NCI-H1105 treated with DMSO at 0.1 percent for 48 hours (cell line): ENCODE results near the gene KRT78.

Experiments used
- DNase-seq: peaks from one replicate; lab custom pipeline; 2025; lab: John Stamatoyannopoulos, UW

Gene KRT78

DNA sequence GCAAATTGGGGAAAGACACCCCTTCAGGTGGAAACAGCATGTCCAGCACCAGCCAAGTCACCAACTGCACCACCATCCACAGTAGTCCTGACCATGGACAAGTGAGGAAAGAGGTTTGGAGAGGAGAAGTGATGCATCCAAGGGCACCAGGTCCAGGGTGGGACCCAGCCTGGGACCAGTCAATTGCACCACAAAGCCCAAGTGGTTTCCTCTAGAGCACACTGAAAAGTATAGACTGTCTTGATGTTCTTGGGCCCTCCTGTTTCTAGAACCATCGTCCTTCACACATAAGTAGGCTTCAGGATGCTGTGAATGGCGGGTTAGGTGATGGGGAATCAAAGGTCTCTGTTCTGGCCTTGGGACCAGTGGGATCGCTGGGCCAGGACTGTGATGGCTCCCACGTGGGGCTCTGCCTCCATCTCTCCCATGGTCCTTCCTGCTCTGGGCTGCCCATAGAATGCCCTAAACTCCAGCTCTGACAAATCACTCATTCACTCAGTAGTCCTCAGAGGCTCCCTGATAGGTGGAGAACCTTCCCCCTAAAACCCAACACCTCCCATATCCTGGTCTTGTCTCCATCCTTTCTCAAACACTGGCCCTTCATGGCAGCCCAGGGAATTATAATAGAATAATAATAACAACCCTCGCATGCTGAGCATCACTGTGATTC lies 23.9 kb downstream of the KRT78 start:
- DNase-seq, result no peak

DNA sequence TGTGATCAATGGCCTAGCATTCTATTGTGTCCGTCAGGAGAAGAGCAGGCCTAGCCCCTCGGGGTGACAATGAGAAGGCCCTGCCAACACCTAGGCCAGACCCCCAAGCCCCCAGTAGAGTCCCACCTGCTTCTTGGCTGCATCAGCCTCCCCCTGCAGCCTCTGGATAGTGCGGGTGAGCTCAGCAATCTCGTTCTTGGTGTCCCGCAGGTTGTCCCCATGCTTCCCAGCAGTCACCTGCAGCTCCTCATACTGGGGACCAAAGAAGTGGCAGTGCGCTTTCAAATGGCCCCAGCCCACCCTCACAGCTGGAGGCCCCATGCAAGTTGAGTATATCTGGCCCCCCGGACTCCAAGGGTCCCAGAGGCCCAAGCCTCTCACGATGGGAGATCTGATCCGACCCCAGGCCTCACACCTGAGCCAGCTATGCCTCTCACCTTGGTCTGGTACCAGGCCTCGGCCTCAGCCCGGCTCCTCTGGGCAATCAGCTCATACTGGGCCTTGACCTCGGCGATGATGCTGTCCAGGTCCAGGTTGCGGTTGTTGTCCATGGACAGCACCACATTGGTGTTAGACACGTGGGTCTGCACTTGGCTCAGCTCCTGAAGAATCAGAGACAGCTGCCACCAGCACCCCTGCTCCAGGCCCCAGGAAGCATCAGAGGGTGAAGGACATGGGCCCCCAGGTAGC lies 24.9 kb downstream of the KRT78 start:
- DNase-seq, result no peak

DNA sequence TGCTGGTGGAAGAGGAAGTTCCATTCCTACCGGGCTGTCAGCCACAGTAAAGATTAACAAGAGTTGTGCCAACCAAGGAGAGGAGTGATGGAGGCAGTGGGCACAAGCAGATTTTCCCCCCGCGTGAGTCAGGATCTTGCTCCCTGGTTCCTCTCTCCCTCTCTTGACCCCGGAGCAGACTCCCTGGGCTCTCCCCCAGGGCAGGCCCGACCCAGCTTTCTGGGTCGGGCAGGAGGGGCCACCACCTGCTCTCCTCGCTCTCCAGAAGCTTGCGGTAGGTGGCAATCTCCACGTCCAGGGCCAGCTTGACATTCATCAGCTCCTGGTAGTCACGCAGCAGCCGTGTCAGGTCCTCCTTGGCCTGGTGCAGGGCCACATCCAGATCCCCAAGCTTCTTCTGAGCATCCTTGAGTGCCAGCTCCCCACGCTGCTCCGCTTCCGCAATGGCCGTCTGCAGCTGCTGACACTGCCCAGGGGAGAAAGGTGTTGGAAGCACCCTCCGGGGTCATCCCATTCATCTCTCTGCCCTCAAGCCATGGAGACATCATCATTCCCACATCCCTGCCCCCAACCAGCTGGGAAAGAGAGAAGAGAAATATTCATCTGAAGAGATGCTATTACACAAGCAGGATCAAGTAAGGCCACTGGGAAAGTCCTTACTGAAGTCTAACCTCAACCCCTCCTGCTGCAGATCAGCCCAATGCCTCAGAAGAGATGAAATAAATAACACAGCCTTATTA lies 25.9 kb downstream of the KRT78 start:
- DNase-seq, result no peak

DNA sequence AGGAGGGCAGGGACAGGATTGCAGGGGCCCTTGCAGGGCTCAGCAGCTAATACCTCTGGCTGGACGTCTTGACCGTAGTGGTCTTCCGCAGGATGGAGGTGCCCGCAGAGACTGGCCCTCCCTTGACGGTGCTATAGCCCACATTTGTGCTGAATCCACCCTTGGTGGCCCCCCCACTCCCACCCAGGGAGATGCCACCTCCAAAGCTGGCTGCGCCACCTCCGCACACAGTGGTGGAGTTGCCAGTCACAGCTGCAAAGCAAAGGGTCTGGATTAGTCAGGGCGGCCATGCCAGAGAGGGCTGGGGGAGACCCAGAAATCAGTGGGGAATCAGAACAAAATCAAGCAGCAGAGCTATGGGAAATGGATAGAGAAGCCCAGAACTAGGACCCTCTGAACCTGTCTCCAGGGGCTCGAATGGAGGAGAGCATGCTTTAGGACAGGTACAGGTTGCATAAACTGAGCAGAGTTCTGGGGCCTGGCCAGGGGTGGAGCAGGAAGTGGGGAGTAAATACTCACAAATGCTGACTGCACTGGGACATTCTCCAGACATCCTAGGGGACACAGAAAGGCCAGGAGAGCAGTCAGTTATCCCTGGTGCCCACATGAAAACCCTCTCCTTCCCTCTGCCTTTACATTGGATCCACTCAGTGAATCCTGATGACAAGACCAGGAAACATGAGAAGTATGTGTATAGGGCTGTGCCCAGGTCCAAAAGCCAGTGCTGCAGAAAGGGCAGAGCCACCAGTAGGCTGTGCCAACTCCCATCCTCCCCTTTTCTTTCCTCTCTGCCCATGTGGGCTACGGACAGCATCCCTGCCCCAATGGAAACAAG lies 26.8 kb downstream of the KRT78 start:
- no peak for DNase-seq

DNA sequence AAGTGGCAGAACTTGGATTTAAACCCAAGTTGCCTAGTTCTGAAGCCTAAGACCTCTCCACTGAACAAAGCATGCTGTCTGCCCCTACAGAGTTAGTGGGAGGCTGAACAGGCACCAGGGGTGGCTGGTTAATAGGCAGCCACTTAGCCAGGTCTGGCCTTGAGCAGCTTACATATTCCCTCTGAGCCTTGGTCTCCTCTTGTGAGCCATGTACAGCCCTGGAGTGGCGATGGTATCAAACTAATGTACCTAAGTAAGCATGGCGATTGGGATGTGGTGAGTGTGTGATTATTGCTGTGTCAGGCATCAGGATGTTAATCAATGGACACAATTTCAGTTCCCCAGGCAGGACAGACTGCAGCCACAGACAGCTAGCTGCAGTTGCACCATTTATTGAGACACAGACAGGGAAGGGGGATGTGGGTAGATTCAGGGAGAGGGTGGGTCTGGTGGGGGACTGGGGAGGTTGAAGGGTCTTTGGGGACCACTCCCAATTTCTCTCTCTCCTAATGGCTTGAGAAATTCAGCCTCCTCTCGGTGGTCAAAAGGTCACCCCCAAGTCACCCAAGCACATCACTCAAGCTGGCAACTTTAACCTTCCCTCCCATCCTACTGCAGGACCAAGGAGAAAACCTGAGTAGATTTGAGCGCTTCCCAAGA lies 27.6 kb downstream of the KRT78 start:
- DNase-seq, result no peak

DNA sequence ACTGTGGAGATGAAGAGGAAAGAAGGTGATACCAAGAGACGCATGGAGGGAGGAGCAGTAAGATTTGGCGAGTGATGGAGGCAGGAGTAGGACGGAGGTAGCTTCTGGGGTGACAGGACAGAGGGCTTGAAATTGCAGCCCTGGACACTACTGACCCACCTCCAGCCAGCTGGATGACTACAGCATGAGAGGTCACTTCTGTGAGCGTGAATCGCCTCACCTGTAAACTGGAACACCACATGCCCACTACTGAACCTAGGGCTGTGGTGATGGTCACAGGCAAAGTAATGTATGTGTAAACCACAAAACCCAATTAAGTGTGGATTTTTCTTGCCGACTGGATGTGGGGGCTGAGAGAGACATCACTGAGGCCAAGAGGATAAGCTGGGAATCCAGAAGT lies 28.3 kb downstream of the KRT78 start:
- no peak for DNase-seq

DNA sequence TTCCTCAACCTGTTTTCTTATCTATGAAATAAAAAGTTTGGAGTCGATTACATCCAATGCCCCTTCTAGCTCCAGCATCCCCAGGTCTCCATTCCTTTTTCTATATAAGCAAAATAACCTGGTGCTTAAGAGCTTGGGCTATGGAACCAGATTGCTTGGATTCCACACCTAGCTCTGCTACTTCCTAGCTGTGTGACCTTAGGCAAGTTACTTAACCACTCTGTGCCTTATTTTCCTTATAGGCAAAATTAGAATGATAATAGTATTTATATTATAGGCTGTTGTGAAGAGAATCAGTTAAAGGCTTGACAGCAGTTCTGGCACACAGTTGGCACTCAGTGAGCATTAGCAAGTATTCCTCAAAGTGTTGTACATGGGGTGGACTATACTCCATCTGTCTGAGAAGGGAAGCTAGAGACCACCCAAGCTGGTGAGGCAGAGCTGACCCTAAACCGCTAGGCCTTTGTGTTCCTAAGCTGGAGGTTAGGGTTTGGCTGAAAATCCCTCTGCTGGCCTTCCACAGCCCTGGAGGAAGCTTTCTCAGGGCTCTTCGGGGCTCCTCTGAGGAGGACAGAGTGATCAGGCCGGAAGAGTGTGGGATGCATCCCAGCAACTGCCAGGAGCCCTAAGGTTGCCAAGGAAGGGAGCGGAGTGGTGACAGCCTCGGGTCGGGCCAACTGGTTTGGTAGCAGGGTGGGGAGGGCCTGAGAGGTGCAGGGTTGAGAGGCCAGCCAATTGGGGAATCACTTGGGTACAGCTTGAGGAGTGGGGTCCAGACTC lies 28.9 kb downstream of the KRT78 start:
- no peak for DNase-seq

DNA sequence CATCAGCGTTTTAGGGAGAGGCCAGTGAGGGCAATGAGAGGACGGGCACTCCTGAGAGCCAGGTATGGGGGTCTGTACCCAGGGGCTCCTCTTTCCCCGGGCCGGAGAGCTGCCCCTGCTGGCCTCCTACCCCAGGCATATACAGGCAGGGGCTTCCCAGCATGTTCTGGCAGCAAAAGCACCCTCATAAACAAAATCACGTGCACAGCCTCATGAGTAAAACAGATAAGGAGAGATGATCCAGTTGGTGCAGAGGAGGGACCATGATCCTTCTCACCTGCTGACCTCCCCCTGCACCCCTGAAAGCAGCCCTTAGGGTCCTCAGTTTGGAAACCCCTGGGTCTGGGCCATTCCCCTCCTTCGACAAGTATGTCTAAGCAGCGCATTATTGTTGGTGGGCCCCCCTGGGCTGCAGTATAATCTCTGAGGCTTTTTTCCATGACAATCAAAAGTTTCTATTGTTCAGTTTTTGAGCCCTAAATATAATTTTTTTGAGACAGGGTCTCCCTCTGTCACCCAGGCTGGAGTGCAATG lies 29.8 kb downstream of the KRT78 start:
- no peak for DNase-seq

DNA sequence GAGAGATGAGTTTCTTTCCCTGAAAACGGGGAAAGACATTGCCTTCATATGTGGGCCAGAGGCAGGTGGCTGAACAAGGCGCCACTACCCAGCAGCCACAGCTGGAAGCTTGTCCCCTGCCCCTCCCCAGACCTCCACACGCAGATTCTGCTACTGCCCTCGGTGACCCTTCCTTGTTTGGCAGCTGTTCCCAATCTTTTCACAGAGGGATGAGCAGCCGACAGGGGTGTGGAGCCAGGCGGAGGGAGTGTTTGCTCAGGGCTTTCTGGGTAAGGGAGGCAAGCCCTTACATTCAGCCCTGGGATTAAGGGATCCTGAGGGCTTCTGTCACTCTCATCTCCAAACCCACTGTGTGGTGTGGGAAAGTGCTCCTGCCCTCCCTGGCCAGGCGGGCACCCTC lies 30.4 kb downstream of the KRT78 start:
- DNase-seq, result no peak

DNA sequence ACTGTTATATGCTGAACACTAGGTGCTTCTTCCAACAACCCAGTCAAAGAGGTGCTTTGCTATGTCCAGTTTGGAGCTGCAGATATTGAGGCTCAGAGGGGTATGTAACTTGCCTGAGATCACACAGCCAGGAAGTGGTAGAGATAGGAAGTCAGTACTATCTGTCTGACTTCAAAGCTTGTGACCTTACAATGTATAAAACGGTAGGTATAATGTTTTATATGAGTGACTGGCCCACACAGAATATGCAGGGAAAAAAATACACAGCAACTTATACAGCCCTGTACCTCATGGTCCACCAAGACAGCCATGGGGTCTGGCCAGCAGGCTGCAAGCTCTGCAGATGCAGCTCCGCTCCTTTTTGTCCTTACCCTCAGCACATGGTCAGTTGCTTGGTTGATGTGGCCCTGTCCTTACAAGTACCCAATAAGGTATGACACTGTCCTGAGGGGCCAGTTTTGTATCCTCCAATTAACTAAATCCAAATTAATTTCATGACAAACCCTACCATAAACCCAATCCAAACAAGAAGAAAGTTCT lies 31.0 kb downstream of the KRT78 start:
- DNase-seq, result no peak

DNA sequence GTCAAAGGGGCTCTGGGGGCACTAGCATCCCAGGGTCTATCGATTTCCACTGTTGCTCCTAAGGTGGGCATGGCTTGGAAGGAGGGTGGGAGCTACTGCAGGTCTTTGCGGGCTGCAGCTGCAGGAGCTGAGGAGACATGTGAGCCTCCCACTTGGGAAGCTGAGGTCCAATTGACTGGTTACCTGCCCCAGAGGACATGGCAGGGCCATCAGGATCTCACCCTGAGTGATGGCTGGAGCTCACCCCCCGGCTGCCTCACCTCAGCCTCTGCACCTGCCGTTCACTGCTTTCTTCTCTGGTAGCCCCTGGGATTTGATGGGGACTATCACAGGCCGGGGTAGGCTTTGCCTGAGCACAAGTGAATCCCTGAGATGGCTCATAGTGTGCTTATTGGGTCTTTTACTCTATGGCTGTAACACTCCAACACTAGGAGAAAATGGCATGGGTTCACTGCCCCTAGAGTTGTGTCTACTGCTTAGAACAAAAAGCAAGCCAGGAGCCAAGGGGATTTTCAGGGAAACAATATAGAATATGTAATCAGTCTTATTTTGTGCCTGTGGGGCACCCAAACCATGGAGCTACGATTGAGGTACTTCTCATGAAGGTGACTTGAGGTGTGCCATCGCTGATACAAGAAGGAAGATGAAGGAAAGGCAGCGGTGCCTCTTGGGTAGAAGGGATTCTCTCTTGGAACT lies 31.6 kb downstream of the KRT78 start:
- DNase-seq, result no peak

DNA sequence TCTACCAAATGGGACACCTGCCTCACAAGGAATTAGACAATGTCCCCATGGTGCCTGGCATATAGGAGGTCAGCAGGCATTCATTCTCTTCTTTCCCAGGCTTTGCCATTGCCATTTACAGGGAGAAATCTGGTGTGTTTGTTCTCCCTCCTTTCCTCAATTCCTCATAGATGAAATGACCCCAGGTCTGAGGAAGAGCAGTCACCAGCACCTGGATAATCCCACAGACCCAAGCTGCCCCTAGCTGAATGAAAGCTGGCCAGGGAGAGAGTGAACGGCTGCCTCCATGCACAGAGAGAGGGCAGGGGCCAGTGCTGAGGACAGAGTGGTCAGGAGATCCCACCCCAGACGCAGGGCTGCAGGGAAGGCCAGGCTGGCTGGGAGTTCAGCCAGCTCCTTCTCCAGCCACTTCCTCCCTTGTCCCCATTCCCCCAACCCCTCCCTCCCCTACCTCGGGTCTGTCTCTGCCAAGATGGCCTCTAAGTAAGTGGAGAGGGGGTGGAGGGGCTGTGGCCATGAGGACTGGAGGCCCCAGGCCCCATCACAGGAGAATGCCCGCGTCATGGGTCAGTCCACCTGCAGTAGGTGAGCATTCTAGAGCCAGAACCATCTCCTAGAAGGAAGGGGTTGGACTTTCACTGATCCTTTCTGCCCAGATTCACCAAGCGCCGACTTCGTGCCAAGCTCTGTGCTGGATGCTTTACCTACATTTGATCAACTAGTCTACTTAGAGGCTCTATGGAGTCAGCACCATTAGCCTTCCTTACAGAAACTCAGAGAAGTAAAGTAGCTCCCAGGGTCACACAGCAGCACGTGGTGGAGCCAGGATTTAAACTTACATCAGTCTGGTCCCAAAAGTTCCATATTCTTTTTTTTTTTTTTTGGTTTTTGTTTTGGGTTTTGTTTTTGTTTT lies 32.9 kb downstream of the KRT78 start:
- DNase-seq, result no peak

DNA sequence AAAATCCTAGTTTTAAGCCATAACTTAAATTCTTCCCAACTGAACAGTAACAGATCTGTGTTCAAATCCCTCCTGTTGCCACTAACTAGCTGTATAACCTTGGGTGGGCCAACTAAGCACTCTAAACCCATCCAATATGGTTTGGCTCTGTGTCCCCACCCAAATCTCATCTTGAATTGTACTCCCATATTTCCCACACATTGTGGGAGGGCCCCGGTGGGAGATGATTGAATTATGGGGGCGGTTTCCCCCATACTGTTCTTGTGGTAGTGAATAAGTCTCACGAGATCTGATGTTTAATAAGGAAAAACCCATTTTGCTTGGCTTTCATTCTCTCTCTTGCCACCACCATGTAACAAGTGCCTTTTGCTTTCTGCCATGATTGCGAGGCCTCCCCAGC lies 33.6 kb downstream of the KRT78 start:
- DNase-seq, result no peak

DNA sequence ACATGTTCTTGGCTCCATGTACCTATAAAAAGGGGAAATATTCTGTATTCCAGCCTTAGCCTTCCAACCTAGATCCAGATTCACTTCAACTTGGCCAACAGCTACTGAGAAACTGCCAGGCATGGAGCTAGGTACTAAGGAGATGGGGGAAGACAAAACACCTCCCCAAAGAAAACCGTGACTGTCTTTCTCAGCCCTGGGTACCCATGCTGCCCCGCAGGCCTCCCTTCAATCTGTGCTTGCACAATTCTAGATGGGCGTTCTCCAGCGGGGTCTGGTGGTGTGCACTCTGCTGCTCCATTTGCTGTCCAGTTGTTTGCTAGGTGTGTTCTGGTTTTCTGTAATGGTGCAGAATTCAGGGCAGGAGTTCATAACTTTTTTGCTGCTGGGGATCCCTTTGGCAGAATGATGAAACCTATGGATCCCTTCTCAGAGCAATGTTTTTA lies 34.1 kb downstream of the KRT78 start:
- DNase-seq, result no peak

DNA sequence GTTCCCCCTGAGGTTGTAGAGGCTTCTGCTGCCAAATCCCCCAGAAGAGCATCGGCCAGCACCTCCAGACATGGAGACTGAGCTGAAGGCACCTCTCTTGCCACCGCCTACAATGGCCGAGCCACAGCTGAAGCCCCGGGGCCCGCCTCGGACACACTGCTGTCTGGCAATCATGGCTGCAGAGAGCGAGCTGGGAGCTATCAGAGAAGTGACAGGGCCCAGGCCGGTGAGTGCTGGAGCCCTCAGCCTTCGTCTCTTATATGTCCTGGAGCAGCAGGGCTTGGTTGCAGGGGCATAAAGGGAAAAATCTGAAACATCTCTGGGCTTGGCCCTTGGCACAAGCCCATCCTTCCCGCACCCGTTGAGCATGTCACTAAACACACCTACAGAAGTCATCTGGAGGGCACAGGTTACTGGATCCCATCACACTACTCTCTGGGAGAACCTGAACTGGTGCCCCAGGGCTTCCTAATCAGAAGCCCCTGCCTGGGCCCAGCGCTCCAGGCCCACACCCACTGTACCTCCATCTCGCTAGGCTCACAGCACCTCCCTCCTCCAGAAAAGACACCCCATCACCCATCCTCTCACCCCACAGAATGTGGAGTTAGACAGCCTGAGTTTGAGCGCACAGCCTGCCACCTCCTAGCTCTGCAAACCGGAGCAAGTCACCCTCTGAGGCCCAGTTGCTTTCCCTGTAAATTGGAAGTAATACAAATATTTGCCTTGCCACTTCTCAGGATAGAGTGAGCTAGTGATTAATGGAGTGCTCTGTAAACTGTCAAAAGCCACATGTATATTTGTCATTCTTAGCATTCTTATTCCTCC lies 34.7 kb downstream of the KRT78 start, which contains the start of gene KRT4:
KRT4 (minus strand) TSS at position 232 of the 825 bp plus-strand sequence; CDS start at position 174, 58 bp downstream.
- DNase-seq, result no peak

DNA sequence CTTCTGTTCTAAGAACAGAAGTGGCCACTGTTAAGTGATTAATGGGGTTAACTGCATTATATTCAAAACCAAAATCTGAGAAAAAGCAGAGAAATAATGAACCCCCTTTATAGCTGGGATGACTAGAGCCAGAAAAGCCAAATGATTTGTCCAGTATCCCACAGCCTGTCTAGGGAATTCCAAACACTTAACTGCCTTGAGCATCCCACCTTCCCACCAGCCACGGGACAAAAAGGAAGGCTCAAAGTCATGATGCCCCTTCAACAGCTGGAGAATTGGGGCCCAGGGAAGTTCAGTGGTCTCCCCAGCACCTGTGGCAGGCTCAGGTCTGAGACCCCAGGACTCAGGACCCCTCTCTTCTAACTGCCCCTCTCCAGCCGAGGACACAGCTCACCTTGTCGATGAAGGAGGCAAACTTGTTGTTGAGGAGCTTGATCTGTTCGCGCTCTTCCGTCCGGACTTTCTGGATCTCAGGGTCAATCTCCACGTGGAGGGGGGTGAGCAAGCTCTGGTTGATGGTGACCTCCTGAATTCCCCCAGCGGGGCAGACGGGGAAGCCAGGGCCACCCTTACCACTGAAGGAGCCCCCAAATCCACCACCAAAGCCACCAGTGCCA lies 35.5 kb downstream of the KRT78 start:
- DNase-seq, result no peak

DNA sequence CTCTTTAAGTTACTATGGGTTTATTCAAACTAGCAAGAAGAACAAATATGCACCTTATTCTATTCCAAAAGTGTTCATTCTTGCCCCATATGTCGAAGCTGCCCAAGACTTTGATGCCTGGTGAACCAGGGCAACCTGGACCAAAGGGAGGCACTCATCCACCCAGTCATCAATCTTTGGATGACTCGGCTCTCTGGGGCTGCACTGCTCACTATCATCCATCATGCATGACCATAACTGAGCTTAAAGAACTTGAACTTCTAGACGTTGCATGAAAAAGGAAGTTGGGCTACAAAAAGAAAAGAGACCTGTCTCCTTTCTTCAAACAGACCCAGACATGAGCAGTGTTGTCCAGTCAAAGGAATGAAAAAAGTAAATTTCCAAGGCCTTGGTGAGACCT lies 36.0 kb downstream of the KRT78 start:
- DNase-seq, result no peak
